Measurements from ENCODE around the gene BUD13. TPM values are rescaled to one million over a fixed set of nuclear protein-coding genes. Genes with fewer than 3 reads are reported as not detected.

Gene BUD13
- total and polyA plus RNA-seq, 2 of the 13 experiments (the other 11 are each of a cell fraction or from before 2014, with no cell fraction given), result 13.3 to 25.9 TPM

GRCh38 chr11:116791813-116792143 lies 19.0 kb upstream of the BUD13 start, which contains the start of gene APOA5:
TSS of gene APOA5 (minus strand) at chr11:116791879. CDS start at chr11:116791860, 19 bp downstream.
- Histone ChIP-seq H3K9me3 (ENCODE audit: low read length) (no peaks in the 10 kb centered on the region), H3K27me3 (ENCODE audit: control insufficient read depth in 1 of 2, insufficient read depth in 2 of 2, low read length in 2 of 2) (no peaks in the 10 kb centered on the region; a peak in 1 of 5 replicates), H2AFZ (ENCODE audit: low read length) (no peak within 1 kb of the TSS), H3K27ac (ENCODE audit: extremely low read length, insufficient read depth, low read length) (peak within 1 kb of the TSS; percentile 87), H3K4me3 (replicated peaks in 1 of 3; ENCODE audit: insufficient read depth in 1 of 3, low read depth in 2 of 3, low read length in 3 of 3) (peak within 1 kb of the TSS; percentile 57 to 83 (median 58)), H3K36me3 (replicated peaks in 1 of 2; ENCODE audit: control insufficient read depth in 1 of 2, insufficient read depth in 2 of 2, low read length in 2 of 2) (no peaks in the 10 kb centered on the region), H3K9ac (ENCODE audit: insufficient read depth, low read depth, low read length) (peak within 1 kb of the TSS; percentile 80), H3K4me2 (ENCODE audit: low read depth, low read length) (peak within 1 kb of the TSS; percentile 93), H3K79me2 (ENCODE audit: insufficient read depth, low read length) (peaks cover 27% of the 10 kb centered on the region), H4K20me1 (ENCODE audit: insufficient read depth, low read length) (no peaks in the 10 kb centered on the region), H3K4me1 (ENCODE audit: insufficient read depth, low read length) (peaks cover 89% of the 10 kb centered on the region)
- no peak for FAIRE-seq
- WGBS (ENCODE audit: low lambda C conversion rate), result 21% methylated on average over 6 of the region's 7 CpGs
- in situ Hi-C loops (cut with HindIII; ENCODE audit: extremely low pct_ligation_motif_present, low pct_unique_long_range_greater_than_20kb) (loop anchor here (5.0 to 10.0 kb wide), 2 partner anchors 46 to 303 kb away; partner anchors contain the start of genes APOA1 and SIK3), intact Hi-C loops (cut with micrococcal nuclease; ENCODE audit: unreplicated experiment) (loop anchor here (1.0 kb wide), 3 partner anchors 17 to 315 kb away; partner anchors contain the start of gene APOA1)
- TSS peak; percentile 80 for BruUV-seq (replicated peaks)
- ChIA-PET CTCF (ENCODE audit: low intra/inter-chr PET ratio, low total read pairs) (interaction anchor here (0.7 to 2.6 kb wide), 8 partner anchors 34 to 434 kb away, joined by 3 to 23 read pairs (median 4); partner anchors contain the start of gene APOC3), POLR2A (interaction anchor here (0.7 to 17.3 kb wide), 12 partner anchors 8 to 389 kb away, joined by 3 to 1365 read pairs (median 8); partner anchors contain the start of genes APOA1, APOA4, APOC3 and BUD13)
- ATAC-seq, result peak; percentile 21
- no peak for DNase-seq (ENCODE audit: low spot score)
- TF ChIP-seq MXD4 (CRISPR knock-in tag; IDR thresholded peaks at IDR 0.05) (no peak), PCBP2 (optimal IDR thresholded peaks at IDR 0.05; ENCODE audit: low read depth, low read length, poor library complexity, severe bottlenecking) (no peak), TOPORS (CRISPR knock-in tag; IDR thresholded peaks at IDR 0.05) (0 out of 2 replicates have a peak, but pooled peaks have one; percentile 14), ZNF816 (CRISPR knock-in tag; IDR thresholded peaks at IDR 0.05; ENCODE audit: borderline replicate concordance) (0 out of 2 replicates have a peak, but pooled peaks have one; percentile 47), AGO1 (IDR thresholded peaks at IDR 0.05; ENCODE audit: low read depth, low read length, poor library complexity, severe bottlenecking) (no peak), ZNF687 (CRISPR knock-in tag; IDR thresholded peaks at IDR 0.05) (peak; percentile 16; the same call in 1 of the 2 replicates), GATAD1 (CRISPR knock-in tag; IDR thresholded peaks at IDR 0.05) (no peak), KDM2A (CRISPR knock-in tag; IDR thresholded peaks at IDR 0.05; ENCODE audit: borderline replicate concordance, low read depth) (no peak), AHDC1 (CRISPR knock-in tag; IDR thresholded peaks at IDR 0.05; ENCODE audit: borderline replicate concordance) (0 out of 2 replicates have a peak, but pooled peaks have one; percentile 51), ZNF563 (CRISPR knock-in tag; IDR thresholded peaks at IDR 0.05) (0 out of 2 replicates have a peak, but pooled peaks have one; percentile 19), KMT2B (CRISPR knock-in tag; IDR thresholded peaks at IDR 0.05) (0 out of 2 replicates have a peak, but pooled peaks have one; percentile 2), MTERF4 (CRISPR knock-in tag; IDR thresholded peaks at IDR 0.05) (0 out of 2 replicates have a peak, but pooled peaks have one; percentile 34), POLR2G (IDR thresholded peaks at IDR 0.05; ENCODE audit: low read depth, low read length) (peak; percentile 30; the same call in 1 of the 2 replicates)

Measured in HepG2 (cell line).